C4-2B (cell line): ENCODE results near the gene CACNA1G.

Experiments
- ZFX ChIP-seq: fragments of 450-650 bp; IDR thresholded peaks from 2 replicates; pipeline ENCODE4 v1.6.1; 2017
- TF ChIP-seq, protein P1 (sequence below): fragments of 450-650 bp; conservative IDR thresholded peaks from 2 replicates; pipeline ENCODE4 v1.5.1; 2017; ENCODE audit warnings: mild to moderate bottlenecking

- TF ChIP-seq, protein P1, sequence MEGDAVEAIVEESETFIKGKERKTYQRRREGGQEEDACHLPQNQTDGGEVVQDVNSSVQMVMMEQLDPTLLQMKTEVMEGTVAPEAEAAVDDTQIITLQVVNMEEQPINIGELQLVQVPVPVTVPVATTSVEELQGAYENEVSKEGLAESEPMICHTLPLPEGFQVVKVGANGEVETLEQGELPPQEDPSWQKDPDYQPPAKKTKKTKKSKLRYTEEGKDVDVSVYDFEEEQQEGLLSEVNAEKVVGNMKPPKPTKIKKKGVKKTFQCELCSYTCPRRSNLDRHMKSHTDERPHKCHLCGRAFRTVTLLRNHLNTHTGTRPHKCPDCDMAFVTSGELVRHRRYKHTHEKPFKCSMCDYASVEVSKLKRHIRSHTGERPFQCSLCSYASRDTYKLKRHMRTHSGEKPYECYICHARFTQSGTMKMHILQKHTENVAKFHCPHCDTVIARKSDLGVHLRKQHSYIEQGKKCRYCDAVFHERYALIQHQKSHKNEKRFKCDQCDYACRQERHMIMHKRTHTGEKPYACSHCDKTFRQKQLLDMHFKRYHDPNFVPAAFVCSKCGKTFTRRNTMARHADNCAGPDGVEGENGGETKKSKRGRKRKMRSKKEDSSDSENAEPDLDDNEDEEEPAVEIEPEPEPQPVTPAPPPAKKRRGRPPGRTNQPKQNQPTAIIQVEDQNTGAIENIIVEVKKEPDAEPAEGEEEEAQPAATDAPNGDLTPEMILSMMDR, result no peak
- TF ChIP-seq ZFX, result no peak
Observed at GRCh38 chr17:50631908-50632571, 71.5 kb downstream of the CACNA1G start.
